ENCODE measurements around the gene STMN1. TPM values are rescaled to one million over a fixed set of nuclear protein-coding genes. Genes with fewer than 3 reads are reported as not detected.
A peak's percentile ranks its signal among the peaks of the same experiment; 100 is the strongest.

STMN1 gene
- total RNA-seq, 1 experiment from 2014 or later: 418 TPM

- TF ChIP-seq ARID4B (CRISPR knock-in tag; IDR thresholded peaks at IDR 0.05; ENCODE audit: borderline replicate concordance) (no peak), ZNF121 (CRISPR knock-in tag; IDR thresholded peaks at IDR 0.05) (no peak), NFE2L1 (CRISPR knock-in tag; IDR thresholded peaks at IDR 0.05) (no peak; the same call in 1 of the 2 replicates), CREB1 (CRISPR knock-in tag; IDR thresholded peaks at IDR 0.05) (no peak), USF1 (CRISPR knock-in tag; IDR thresholded peaks at IDR 0.05) (peak; percentile 99), ZNF281 (CRISPR knock-in tag; IDR thresholded peaks at IDR 0.05) (0 out of 2 replicates have a peak, but pooled peaks have one; percentile 41), FOXK1 (CRISPR knock-in tag; IDR thresholded peaks at IDR 0.05) (peak; percentile 75), ZNF138 (CRISPR knock-in tag; conservative IDR thresholded peaks at IDR 0.05) (no peak), AR (CRISPR knock-in tag; IDR thresholded peaks at IDR 0.05) (no peak), ELF4 (CRISPR knock-in tag; IDR thresholded peaks at IDR 0.05; ENCODE audit: low read depth) (no peak), MAX (CRISPR knock-in tag; IDR thresholded peaks at IDR 0.05) (no peak; the same call in 1 of the 2 replicates), ZNF219 (CRISPR knock-in tag; IDR thresholded peaks at IDR 0.05; ENCODE audit: borderline replicate concordance) (no peak), ZNF396 (CRISPR knock-in tag; IDR thresholded peaks at IDR 0.05; ENCODE audit: borderline replicate concordance) (no peak), ZNF512 (CRISPR knock-in tag; IDR thresholded peaks at IDR 0.05; ENCODE audit: borderline replicate concordance) (no peak), GTF2I (CRISPR knock-in tag; conservative IDR thresholded peaks at IDR 0.05) (no peak), GRHL2 (CRISPR knock-in tag; IDR thresholded peaks at IDR 0.05; ENCODE audit: insufficient replicate concordance, severe bottlenecking) (no peak), KAT7 (CRISPR knock-in tag; IDR thresholded peaks at IDR 0.05; ENCODE audit: borderline replicate concordance) (0 out of 2 replicates have a peak, but pooled peaks have one; percentile 52), ESRRA (CRISPR knock-in tag; IDR thresholded peaks at IDR 0.05; ENCODE audit: borderline replicate concordance) (no peak; the same call in 1 of the 2 replicates), ZBTB43 (CRISPR knock-in tag; IDR thresholded peaks at IDR 0.05) (no peak), JAZF1 (CRISPR knock-in tag; IDR thresholded peaks at IDR 0.05) (no peak), ZNF232 (CRISPR knock-in tag; IDR thresholded peaks at IDR 0.05) (0 out of 2 replicates have a peak, but pooled peaks have one; percentile 52), NR3C1 (CRISPR knock-in tag; conservative IDR thresholded peaks at IDR 0.05; ENCODE audit: low read depth) (no peak), SMAD3 (CRISPR knock-in tag; IDR thresholded peaks at IDR 0.05; ENCODE audit: borderline replicate concordance) (peak; percentile 20; the same call in 1 of the 2 replicates), MXD4 (CRISPR knock-in tag; IDR thresholded peaks at IDR 0.05; ENCODE audit: borderline replicate concordance) (no peak)
These were observed at the start of gene STMN1 (continued) for GRCh38 chr1:25905680-25906643.
